Liver (tissue), 9 donors: ENCODE data around the gene WLS. TPM values are rescaled to one million over a fixed set of nuclear protein-coding genes. Genes with fewer than 3 reads are reported as not detected.

Experiments
- DNase-seq: peaks from one replicate; pipeline ENCODE4 v3.0.0-alpha.2; 2017; ENCODE audit warnings: low spot score
- H3K27ac ChIP-seq, 2 donors: one replicate each; pipeline ENCODE4 v1.7.0; 2013; ENCODE audit warnings: inconsistent platforms in 2 of 2, low read length in 2 of 2, control low read depth in 1 of 2, low read depth in 1 of 2, mild to moderate bottlenecking in 1 of 2
- H3K27me3 ChIP-seq, 4 donors: one replicate each; pipeline versions ENCODE4 v1.6.1 to v1.7.0; 2013; ENCODE audit warnings: low read length in 3 of 4, inconsistent platforms in 1 of 4, mild to moderate bottlenecking in 1 of 4, moderate library complexity in 1 of 4; ENCODE audit not compliant: control insufficient read depth in 4 of 4, insufficient read depth in 4 of 4
- H3K36me3 ChIP-seq, 4 donors: one replicate each; pipeline versions ENCODE4 v1.6.1 to v1.7.0; 2013; ENCODE audit warnings: low read length in 3 of 4, mild to moderate bottlenecking in 3 of 4, low read depth in 1 of 4, moderate library complexity in 1 of 4; ENCODE audit not compliant: control insufficient read depth in 4 of 4, insufficient read depth in 3 of 4
- H3K4me1 ChIP-seq, 4 donors: one replicate each; pipeline versions ENCODE4 v1.6.1 to v1.7.0; 2013; ENCODE audit warnings: low read length in 3 of 4, mild to moderate bottlenecking in 3 of 4, moderate library complexity in 1 of 4; ENCODE audit not compliant: control insufficient read depth in 4 of 4, insufficient read depth in 4 of 4
- H3K4me3 ChIP-seq, 3 donors: one replicate each; pipeline versions ENCODE4 v1.6.1 to v1.7.0; 2013; ENCODE audit warnings: low read length in 3 of 3, control low read depth in 1 of 3, low read depth in 1 of 3, mild to moderate bottlenecking in 1 of 3
- H3K9ac ChIP-seq, 2 donors: one replicate each; pipeline ENCODE4 v1.7.0; 2013; ENCODE audit warnings: low read length in 2 of 2, mild to moderate bottlenecking in 2 of 2, moderate library complexity in 2 of 2, control low read depth in 1 of 2, low read depth in 1 of 2
- H3K9me3 ChIP-seq, 4 donors: one replicate each; pipeline versions ENCODE4 v1.6.1 to v1.7.0; 2013; ENCODE audit warnings: low read length in 3 of 4; ENCODE audit not compliant: control insufficient read depth in 4 of 4
- EGR1 ChIP-seq, 2 donors: IDR thresholded peaks; 2 replicates each; pipeline ENCODE4 v1.6.1; 2016 to 2018; ENCODE audit warnings: antibody characterized with exemption in 2 of 2, low read depth in 2 of 2
- FOXA1 ChIP-seq: IDR thresholded peaks from 2 replicates; pipeline ENCODE4 v1.6.1; 2016; ENCODE audit warnings: antibody characterized with exemption
- FOXA2 ChIP-seq: IDR thresholded peaks from 2 replicates; pipeline ENCODE4 v1.6.1; 2016; ENCODE audit warnings: antibody characterized with exemption
- GABPA ChIP-seq, 2 donors: IDR thresholded peaks in 1 of 2; conservative IDR thresholded peaks in 1 of 2; 2 replicates each; pipeline ENCODE4 v1.6.1; 2016; ENCODE audit warnings: antibody characterized with exemption in 2 of 2, mild to moderate bottlenecking in 1 of 2, moderate library complexity in 1 of 2
- HNF4A ChIP-seq, 2 donors: conservative IDR thresholded peaks; 2 replicates each; pipeline ENCODE4 v1.6.1; 2016; ENCODE audit warnings: antibody characterized with exemption in 2 of 2, mild to moderate bottlenecking in 2 of 2
- HNF4G ChIP-seq: IDR thresholded peaks from 2 replicates; pipeline ENCODE4 v1.6.1; 2016; ENCODE audit warnings: antibody characterized with exemption
- JUND ChIP-seq, 2 donors: IDR thresholded peaks; 2 replicates each; pipeline ENCODE4 v1.6.1; 2016; ENCODE audit warnings: antibody characterized with exemption in 2 of 2
- NR2F2 ChIP-seq: IDR thresholded peaks from 2 replicates; pipeline ENCODE4 v1.6.1; 2016; ENCODE audit warnings: antibody characterized with exemption
- RAD21 ChIP-seq, 2 donors: IDR thresholded peaks; 2 replicates each; pipeline ENCODE4 v1.6.1; 2016; ENCODE audit warnings: antibody characterized with exemption in 2 of 2, mild to moderate bottlenecking in 2 of 2
- RXRA ChIP-seq, 2 donors: IDR thresholded peaks; 2 replicates each; pipeline ENCODE4 v1.6.1; 2017 to 2018; ENCODE audit warnings: antibody characterized with exemption in 2 of 2, mild to moderate bottlenecking in 1 of 2
- SP1 ChIP-seq: IDR thresholded peaks from 2 replicates; pipeline ENCODE4 v1.6.1; 2018; ENCODE audit warnings: antibody characterized with exemption, mild to moderate bottlenecking
- TAF1 ChIP-seq: conservative IDR thresholded peaks from 2 replicates; pipeline ENCODE4 v1.6.1; 2016; ENCODE audit warnings: antibody characterized with exemption, mild to moderate bottlenecking
- YY1 ChIP-seq: IDR thresholded peaks from 2 replicates; pipeline ENCODE4 v1.6.1; 2016; ENCODE audit warnings: antibody characterized with exemption, mild to moderate bottlenecking
- WGBS: extraction: QIAGEN DNeasy Blood & Tissue Kit; methylation state at CpG from one replicate; pipeline ENCODE4 v1.1.7; 2013; 5-methylcytosine and 5-hydroxymethylcytosine counted together
- polyA plus RNA-seq, 2 donors: library from polyadenylated mRNA; stranded (reverse) in 1 of 2; unstranded in 1 of 2; fragments of 200-250 nt in 1 of 2; fragments of >200 nt in 1 of 2; fragmentation: Nextera tagmentation in 1 of 2; extraction: Ambion mirVana in 1 of 2; gene quantifications; one replicate each; pipeline versions ENCODE4 v1.2.1 to v1.2.3, GENCODE V29; 2013 to 2015
- total RNA-seq, 2 donors: library from RNA; depleted of rRNA; stranded (reverse); fragments of >200 nt; gene quantifications; one replicate each; pipeline ENCODE4 v1.2.3, GENCODE V29; 2014
- TF ChIP-seq, protein P1 (sequence below): IDR thresholded peaks from 2 replicates; pipeline ENCODE4 v1.6.1; 2016; ENCODE audit warnings: antibody characterized with exemption
- TF ChIP-seq, protein P2 (sequence below): IDR thresholded peaks from 2 replicates; pipeline ENCODE4 v1.6.1; 2016; ENCODE audit warnings: antibody characterized with exemption
- TF ChIP-seq, protein P3 (sequence below): IDR thresholded peaks from 2 replicates; pipeline ENCODE4 v1.6.1; 2016; ENCODE audit warnings: antibody characterized with exemption
- TF ChIP-seq, protein P4 (sequence below): IDR thresholded peaks from 2 replicates; pipeline ENCODE4 v1.6.1; 2016; ENCODE audit warnings: antibody characterized with exemption, mild to moderate bottlenecking
- TF ChIP-seq, protein P5 (sequence below): fragments of 150-350 bp; IDR thresholded peaks from 2 replicates; pipeline ENCODE4 v1.5.1; 2017; ENCODE audit warnings: improper control_type of control experiment, low read depth, low read length; ENCODE audit not compliant: missing input control
- donor health status: healthy.
- donor health status: healthy.
- donor health status: healthy.
- donor health status: healthy.
- donor health status: healthy.

The WLS gene
- total and polyA plus RNA-seq, 4 donors = 3.2 to 12.5 (median 7.7) TPM

DNA sequence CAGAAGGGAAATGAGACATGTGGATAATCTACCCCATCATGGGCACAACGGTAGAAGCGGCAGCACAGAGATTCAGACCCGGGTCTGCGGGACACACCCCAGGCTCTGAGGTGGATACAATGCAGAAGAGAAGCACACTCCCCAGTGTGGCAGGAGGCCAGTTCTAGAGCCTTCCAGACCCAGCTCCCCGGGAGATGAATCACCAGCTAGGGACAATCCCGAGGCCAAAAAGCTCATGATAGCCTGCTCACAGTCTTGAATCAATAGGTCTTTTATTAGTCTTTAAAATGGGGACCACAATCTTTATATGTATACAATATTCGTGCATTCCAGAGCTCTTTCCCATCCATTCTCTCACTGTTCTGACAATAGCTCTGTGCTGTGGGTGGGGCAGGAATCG lies 124.6 kb downstream of the WLS start:
- DNase-seq = no peak
- no peak overlapping the region for H3K4me3 ChIP-seq
- no peaks in the 10 kb centered on the region for H3K4me1 ChIP-seq
- TF ChIP-seq JUND (IDR thresholded peaks at IDR 0.05) (no peak), FOXA1 (no peak), HNF4G (no peak), GABPA (IDR thresholded peaks at IDR 0.05 in 1 of 2, conservative IDR thresholded peaks at IDR 0.05 in 1 of 2) (no peak), NR2F2 (no peak), HNF4A (conservative IDR thresholded peaks at IDR 0.05) (no peak), RAD21 (IDR thresholded peaks at IDR 0.05) (no peak), YY1 (no peak), FOXA2 (no peak), TAF1 (no peak), SP1 (no peak), EGR1 (IDR thresholded peaks at IDR 0.05; ENCODE audit: low read depth in 2 of 2) (no peak), RXRA (IDR thresholded peaks at IDR 0.05) (no peak)
- TF ChIP-seq, protein P1, sequence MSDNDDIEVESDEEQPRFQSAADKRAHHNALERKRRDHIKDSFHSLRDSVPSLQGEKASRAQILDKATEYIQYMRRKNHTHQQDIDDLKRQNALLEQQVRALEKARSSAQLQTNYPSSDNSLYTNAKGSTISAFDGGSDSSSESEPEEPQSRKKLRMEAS = no peak
- TF ChIP-seq, protein P2, sequence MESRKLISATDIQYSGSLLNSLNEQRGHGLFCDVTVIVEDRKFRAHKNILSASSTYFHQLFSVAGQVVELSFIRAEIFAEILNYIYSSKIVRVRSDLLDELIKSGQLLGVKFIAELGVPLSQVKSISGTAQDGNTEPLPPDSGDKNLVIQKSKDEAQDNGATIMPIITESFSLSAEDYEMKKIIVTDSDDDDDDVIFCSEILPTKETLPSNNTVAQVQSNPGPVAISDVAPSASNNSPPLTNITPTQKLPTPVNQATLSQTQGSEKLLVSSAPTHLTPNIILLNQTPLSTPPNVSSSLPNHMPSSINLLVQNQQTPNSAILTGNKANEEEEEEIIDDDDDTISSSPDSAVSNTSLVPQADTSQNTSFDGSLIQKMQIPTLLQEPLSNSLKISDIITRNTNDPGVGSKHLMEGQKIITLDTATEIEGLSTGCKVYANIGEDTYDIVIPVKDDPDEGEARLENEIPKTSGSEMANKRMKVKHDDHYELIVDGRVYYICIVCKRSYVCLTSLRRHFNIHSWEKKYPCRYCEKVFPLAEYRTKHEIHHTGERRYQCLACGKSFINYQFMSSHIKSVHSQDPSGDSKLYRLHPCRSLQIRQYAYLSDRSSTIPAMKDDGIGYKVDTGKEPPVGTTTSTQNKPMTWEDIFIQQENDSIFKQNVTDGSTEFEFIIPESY = no peak
- TF ChIP-seq, protein P3, sequence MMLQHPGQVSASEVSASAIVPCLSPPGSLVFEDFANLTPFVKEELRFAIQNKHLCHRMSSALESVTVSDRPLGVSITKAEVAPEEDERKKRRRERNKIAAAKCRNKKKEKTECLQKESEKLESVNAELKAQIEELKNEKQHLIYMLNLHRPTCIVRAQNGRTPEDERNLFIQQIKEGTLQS = no peak
- TF ChIP-seq, protein P4, sequence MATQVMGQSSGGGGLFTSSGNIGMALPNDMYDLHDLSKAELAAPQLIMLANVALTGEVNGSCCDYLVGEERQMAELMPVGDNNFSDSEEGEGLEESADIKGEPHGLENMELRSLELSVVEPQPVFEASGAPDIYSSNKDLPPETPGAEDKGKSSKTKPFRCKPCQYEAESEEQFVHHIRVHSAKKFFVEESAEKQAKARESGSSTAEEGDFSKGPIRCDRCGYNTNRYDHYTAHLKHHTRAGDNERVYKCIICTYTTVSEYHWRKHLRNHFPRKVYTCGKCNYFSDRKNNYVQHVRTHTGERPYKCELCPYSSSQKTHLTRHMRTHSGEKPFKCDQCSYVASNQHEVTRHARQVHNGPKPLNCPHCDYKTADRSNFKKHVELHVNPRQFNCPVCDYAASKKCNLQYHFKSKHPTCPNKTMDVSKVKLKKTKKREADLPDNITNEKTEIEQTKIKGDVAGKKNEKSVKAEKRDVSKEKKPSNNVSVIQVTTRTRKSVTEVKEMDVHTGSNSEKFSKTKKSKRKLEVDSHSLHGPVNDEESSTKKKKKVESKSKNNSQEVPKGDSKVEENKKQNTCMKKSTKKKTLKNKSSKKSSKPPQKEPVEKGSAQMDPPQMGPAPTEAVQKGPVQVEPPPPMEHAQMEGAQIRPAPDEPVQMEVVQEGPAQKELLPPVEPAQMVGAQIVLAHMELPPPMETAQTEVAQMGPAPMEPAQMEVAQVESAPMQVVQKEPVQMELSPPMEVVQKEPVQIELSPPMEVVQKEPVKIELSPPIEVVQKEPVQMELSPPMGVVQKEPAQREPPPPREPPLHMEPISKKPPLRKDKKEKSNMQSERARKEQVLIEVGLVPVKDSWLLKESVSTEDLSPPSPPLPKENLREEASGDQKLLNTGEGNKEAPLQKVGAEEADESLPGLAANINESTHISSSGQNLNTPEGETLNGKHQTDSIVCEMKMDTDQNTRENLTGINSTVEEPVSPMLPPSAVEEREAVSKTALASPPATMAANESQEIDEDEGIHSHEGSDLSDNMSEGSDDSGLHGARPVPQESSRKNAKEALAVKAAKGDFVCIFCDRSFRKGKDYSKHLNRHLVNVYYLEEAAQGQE = no peak
- TF ChIP-seq, protein P5, sequence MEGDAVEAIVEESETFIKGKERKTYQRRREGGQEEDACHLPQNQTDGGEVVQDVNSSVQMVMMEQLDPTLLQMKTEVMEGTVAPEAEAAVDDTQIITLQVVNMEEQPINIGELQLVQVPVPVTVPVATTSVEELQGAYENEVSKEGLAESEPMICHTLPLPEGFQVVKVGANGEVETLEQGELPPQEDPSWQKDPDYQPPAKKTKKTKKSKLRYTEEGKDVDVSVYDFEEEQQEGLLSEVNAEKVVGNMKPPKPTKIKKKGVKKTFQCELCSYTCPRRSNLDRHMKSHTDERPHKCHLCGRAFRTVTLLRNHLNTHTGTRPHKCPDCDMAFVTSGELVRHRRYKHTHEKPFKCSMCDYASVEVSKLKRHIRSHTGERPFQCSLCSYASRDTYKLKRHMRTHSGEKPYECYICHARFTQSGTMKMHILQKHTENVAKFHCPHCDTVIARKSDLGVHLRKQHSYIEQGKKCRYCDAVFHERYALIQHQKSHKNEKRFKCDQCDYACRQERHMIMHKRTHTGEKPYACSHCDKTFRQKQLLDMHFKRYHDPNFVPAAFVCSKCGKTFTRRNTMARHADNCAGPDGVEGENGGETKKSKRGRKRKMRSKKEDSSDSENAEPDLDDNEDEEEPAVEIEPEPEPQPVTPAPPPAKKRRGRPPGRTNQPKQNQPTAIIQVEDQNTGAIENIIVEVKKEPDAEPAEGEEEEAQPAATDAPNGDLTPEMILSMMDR = no peak
- H3K9ac ChIP-seq = no peak overlapping the region
- no peaks in the 10 kb centered on the region for H3K9me3 ChIP-seq
- WGBS = 75% methylated on average over 8 of the region's 8 CpGs
- no peaks in the 10 kb centered on the region for H3K27me3 ChIP-seq
- H3K36me3 ChIP-seq = no peaks in the 10 kb centered on the region
- H3K27ac ChIP-seq = no peak overlapping the region
